ENCODE measurements around the gene TTLL3.

- no peak for TF ChIP-seq ZNF70 (CRISPR knock-in tag; IDR thresholded peaks at IDR 0.05)
- TF ChIP-seq PATZ1 (CRISPR knock-in tag; IDR thresholded peaks at IDR 0.05; ENCODE audit: borderline replicate concordance), result no peak
- no peak for TF ChIP-seq ISL1 (CRISPR knock-in tag; IDR thresholded peaks at IDR 0.05)
- no peak for TF ChIP-seq ZNF565 (CRISPR knock-in tag; conservative IDR thresholded peaks at IDR 0.05; ENCODE audit: low read depth)
- TF ChIP-seq BACH2 (CRISPR knock-in tag; IDR thresholded peaks at IDR 0.05; ENCODE audit: borderline replicate concordance), result no peak
- no peak for TF ChIP-seq CSDC2 (CRISPR knock-in tag; IDR thresholded peaks at IDR 0.05)
- TF ChIP-seq ZNF8 (CRISPR knock-in tag; IDR thresholded peaks at IDR 0.05), result no peak
- no peak for TF ChIP-seq ZFP3 (CRISPR knock-in tag; IDR thresholded peaks at IDR 0.05)
- TF ChIP-seq RARB (CRISPR knock-in tag; IDR thresholded peaks at IDR 0.05), result no peak
Observed at GRCh38 chr3:9863058-9863772, 53.2 kb downstream of the TTLL3 start.
